ENCODE data around the gene MICOS13. TPM values are rescaled to one million over a fixed set of nuclear protein-coding genes. Genes with fewer than 3 reads are reported as not detected.

MICOS13 gene
- total RNA-seq, 2 experiments from 2014 or later, result 39.2 to 119 TPM

DNA sequence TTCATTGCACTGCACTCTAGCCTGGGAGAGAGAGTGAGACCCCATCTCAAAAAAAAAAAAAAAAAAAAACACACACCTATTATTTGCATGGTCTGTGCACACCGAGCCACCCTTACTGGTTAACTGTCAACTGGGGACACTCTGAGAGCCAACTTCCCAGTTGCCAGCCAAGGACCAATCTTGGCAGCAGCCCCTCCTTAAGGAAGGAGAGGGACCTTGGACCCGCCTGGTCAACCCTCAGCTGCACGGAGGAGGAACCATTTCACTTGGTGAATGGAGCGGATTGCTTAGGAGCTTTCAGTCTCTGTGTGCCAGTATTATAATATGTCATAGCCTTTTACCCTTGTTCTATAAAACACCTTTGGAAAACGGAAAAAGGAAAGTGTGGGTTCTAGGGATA lies 24.9 kb downstream of the MICOS13 start:
- POLR2A ChIA-PET, result no interaction called here
- intact Hi-C loops (cut with micrococcal nuclease; ENCODE audit: unreplicated experiment), result no loop called here
- no peak overlapping the region for H3K4me3 ChIP-seq (ENCODE audit: low read depth, low read length, poor library complexity, severe bottlenecking)
- H3K27ac ChIP-seq (ENCODE audit: low read depth, low read length, poor library complexity, severe bottlenecking), result no peak overlapping the region
- peaks cover 96% of the 10 kb centered on the region for H3K36me3 ChIP-seq (ENCODE audit: insufficient read depth, low read length)
- H3K9me2 ChIP-seq (ENCODE audit: insufficient read depth, low read length), result no peaks in the 10 kb centered on the region
- H3K79me2 ChIP-seq (ENCODE audit: insufficient read depth, low read depth, low read length), result no peaks in the 10 kb centered on the region
- H3K4me1 ChIP-seq (ENCODE audit: insufficient read depth, low read length, poor library complexity, severe bottlenecking), result no peaks in the 10 kb centered on the region
- H3K4me2 ChIP-seq (ENCODE audit: low read length), result no peak overlapping the region
- BruUV-seq (replicated peaks), result TSS peak; percentile 32
- H2AFZ ChIP-seq (ENCODE audit: low read length), result no peak overlapping the region
- no peak for DNase-seq (ENCODE audit: low spot score)
- TF ChIP-seq, protein P1, sequence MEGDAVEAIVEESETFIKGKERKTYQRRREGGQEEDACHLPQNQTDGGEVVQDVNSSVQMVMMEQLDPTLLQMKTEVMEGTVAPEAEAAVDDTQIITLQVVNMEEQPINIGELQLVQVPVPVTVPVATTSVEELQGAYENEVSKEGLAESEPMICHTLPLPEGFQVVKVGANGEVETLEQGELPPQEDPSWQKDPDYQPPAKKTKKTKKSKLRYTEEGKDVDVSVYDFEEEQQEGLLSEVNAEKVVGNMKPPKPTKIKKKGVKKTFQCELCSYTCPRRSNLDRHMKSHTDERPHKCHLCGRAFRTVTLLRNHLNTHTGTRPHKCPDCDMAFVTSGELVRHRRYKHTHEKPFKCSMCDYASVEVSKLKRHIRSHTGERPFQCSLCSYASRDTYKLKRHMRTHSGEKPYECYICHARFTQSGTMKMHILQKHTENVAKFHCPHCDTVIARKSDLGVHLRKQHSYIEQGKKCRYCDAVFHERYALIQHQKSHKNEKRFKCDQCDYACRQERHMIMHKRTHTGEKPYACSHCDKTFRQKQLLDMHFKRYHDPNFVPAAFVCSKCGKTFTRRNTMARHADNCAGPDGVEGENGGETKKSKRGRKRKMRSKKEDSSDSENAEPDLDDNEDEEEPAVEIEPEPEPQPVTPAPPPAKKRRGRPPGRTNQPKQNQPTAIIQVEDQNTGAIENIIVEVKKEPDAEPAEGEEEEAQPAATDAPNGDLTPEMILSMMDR (conservative IDR thresholded peaks at IDR 0.05; ENCODE audit: low read length), result no peak
- H4K20me1 ChIP-seq (ENCODE audit: insufficient read depth, low read length), result 0 out of 2 replicates have a peak, but pooled peaks cover 2% of the 10 kb centered on the region
- H3K9me3 ChIP-seq (ENCODE audit: low read length), result no peaks in the 10 kb centered on the region
- CTCF ChIA-PET (ENCODE audit: unreplicated experiment), result no interaction called here

DNA sequence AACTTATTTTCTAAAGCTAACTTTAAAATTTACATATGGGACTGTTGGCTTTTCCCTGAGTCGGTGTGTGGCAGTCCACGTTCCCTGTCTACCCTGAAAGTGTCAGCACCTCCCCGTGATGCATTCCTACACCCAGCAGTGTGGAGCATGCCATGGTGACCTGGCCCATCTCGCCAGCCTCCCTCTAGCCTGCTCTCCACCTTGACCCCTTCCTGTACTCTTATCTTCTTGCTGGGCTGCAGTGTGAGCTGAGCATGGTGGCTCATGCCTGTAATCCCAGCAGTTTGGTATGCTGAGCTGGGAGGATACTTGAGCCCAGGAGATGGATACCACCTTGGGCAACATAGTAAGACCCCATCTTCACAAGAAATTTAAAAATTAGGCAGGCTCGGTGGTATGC lies 25.4 kb downstream of the MICOS13 start:
- ChIA-PET CTCF (ENCODE audit: unreplicated experiment) (no interaction called here), POLR2A (no interaction called here)
- H2AFZ ChIP-seq (ENCODE audit: low read length), result no peak overlapping the region
- no peak overlapping the region for H3K4me3 ChIP-seq (ENCODE audit: low read depth, low read length, poor library complexity, severe bottlenecking)
- no peaks in the 10 kb centered on the region for H3K9me3 ChIP-seq (ENCODE audit: low read length)
- TF ChIP-seq, protein P1 (conservative IDR thresholded peaks at IDR 0.05; ENCODE audit: low read length), result no peak
- TF ChIP-seq EZH2phosphoT487 (IDR thresholded peaks at IDR 0.05; ENCODE audit: borderline replicate concordance, low read depth, low read length), result no peak
- no peak for DNase-seq (ENCODE audit: low spot score)
- intact Hi-C loops (cut with micrococcal nuclease; ENCODE audit: unreplicated experiment), result no loop called here
- H3K4me2 ChIP-seq (ENCODE audit: low read length), result no peak overlapping the region
- no peaks in the 10 kb centered on the region for H3K79me2 ChIP-seq (ENCODE audit: insufficient read depth, low read depth, low read length)
- H3K9me2 ChIP-seq (ENCODE audit: insufficient read depth, low read length), result no peaks in the 10 kb centered on the region
- H4K20me1 ChIP-seq (ENCODE audit: insufficient read depth, low read length), result 0 out of 2 replicates have a peak, but pooled peaks cover 2% of the 10 kb centered on the region
- H3K27ac ChIP-seq (ENCODE audit: low read depth, low read length, poor library complexity, severe bottlenecking), result no peak overlapping the region
- no TSS peak for BruUV-seq (replicated peaks)
- H3K4me1 ChIP-seq (ENCODE audit: insufficient read depth, low read length, poor library complexity, severe bottlenecking), result no peaks in the 10 kb centered on the region
- peaks cover 96% of the 10 kb centered on the region for H3K36me3 ChIP-seq (ENCODE audit: insufficient read depth, low read length)

DNA sequence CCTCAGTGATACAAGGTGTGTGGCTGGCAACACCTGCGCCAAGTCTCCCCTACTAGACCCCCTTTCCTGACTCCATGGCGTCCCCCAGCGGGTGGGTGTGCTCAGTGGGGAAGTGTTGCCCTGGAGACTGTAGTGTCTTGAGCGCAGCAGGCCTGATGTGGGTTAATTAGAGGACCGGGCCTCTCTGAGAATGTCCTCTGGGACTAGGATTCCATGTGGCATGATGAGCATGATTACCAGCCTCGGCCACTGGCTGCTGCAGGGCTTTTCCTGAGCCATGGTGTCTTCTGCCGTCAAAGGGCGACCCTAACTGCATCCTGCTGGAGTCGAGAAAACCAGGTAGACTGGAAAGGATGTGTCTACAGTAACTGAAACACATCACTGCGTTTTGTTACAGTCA lies 28.1 kb downstream of the MICOS13 start:
- intact Hi-C loops (cut with micrococcal nuclease; ENCODE audit: unreplicated experiment), result no loop called here

More for the DNA sequence above, 28.1 kb downstream of the MICOS13 start:
- ChIA-PET CTCF (ENCODE audit: unreplicated experiment) (no interaction called here), POLR2A (no interaction called here)
- Histone ChIP-seq H3K4me2 (ENCODE audit: low read length) (no peak overlapping the region), H3K9me2 (ENCODE audit: insufficient read depth, low read length) (no peaks in the 10 kb centered on the region), H4K20me1 (ENCODE audit: insufficient read depth, low read length) (0 out of 2 replicates have a peak, but pooled peaks cover 2% of the 10 kb centered on the region), H3K36me3 (ENCODE audit: insufficient read depth, low read length) (peaks cover 92% of the 10 kb centered on the region), H3K4me3 (ENCODE audit: low read depth, low read length, poor library complexity, severe bottlenecking) (no peak overlapping the region), H3K27ac (ENCODE audit: low read depth, low read length, poor library complexity, severe bottlenecking) (no peak overlapping the region), H3K4me1 (ENCODE audit: insufficient read depth, low read length, poor library complexity, severe bottlenecking) (no peaks in the 10 kb centered on the region), H2AFZ (ENCODE audit: low read length) (no peak overlapping the region), H3K79me2 (ENCODE audit: insufficient read depth, low read depth, low read length) (no peaks in the 10 kb centered on the region), H3K9me3 (ENCODE audit: low read length) (no peaks in the 10 kb centered on the region)
- no TSS peak for BruUV-seq (replicated peaks)
- TF ChIP-seq EZH2phosphoT487 (IDR thresholded peaks at IDR 0.05; ENCODE audit: borderline replicate concordance, low read depth, low read length), result no peak
- TF ChIP-seq, protein P1 (conservative IDR thresholded peaks at IDR 0.05; ENCODE audit: low read length), result no peak
- no peak for DNase-seq (ENCODE audit: low spot score)
